HG03066 (cell line): ENCODE data around the gene CCL8.

Experiments used
- ATAC-seq: cut with Tn5 transposase; IDR thresholded peaks from one replicate; pipeline ENCODE4 v1.9.1; 2021; ENCODE audit warnings: low read depth; ENCODE audit not compliant: unreplicated experiment

CCL8 gene

DNA sequence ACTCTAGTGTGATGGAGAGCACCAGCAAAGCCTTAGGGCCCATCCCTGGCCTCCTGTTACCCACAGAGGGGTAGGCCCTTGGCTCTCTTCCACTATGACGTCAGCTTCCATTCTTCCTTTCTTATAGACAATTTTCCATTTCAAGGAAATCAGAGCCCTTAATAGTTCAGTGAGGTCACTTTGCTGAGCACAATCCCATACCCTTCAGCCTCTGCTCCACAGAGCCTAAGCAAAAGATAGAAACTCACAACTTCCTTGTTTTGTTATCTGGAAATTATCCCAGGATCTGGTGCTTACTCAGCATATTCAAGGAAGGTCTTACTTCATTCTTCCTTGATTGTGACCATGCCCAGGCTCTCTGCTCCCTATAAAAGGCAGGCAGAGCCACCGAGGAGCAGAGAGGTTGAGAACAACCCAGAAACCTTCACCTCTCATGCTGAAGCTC is at the start of gene CCL8:
Gene CCL8 (plus strand): TSS at position 397 of the 445 bp plus-strand sequence. CDS start 67 bp downstream, outside the sequence.
- no peak for ATAC-seq

DNA sequence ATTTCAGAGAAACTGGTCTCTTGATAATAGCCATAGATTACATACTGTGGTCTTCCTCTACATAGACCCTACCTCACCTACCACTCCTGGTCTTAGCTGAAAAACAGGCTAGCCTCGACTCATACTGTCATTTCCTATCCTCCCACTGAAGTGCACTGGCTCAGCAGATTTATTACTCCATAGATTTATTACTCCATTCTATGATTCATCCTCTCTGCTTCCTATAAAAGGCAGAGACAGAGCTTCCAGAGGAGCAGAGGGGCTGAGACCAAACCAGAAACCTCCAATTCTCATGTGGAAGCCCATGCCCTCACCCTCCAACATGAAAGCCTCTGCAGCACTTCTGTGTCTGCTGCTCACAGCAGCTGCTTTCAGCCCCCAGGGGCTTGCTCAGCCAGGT is 49.3 kb upstream of the CCL8 start, which contains the start of gene CCL7:
Gene CCL7 (plus strand): TSS at position 253 of the 400 bp plus-strand sequence. CDS start 70 bp downstream, at position 323.
- no peak for ATAC-seq

DNA sequence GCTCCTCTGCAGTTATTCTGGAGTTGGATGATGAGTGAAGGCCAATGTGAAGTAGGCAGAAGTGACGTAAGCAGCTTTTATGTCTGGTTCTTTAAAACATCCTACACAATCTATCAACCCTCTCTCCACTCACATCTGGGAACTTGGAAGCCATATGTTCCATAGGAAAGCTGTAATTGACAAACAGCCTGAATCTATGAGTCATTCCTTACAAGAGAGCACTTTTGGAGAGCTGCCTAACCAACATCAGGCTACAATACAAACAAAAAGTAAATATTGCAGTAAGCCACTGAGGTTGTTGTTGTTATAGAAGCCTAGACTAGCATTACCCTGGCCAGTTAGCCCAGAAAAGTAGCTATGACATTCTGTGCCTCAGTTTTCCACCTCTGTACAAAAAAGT is 43.4 kb upstream of the CCL8 start:
- ATAC-seq = no peak

DNA sequence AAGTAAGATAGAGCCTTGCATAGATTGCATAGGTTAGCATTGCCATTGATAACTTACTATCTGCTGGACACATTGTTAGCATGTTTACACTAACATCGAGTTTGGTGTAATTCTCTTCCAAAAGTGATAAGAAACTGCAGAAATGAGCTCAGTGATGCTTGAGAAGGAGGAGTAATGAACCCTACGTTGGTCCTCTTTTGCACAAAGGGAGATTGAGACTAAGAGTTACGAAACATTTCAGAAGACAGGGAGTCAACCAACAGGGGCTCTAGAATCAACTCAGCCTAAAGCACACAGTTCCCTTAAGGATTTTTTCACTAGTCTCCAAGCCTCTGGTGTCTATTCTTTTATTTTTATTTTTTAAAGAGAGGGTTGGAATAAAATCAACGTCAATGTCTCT is 42.4 kb upstream of the CCL8 start:
- no peak for ATAC-seq

DNA sequence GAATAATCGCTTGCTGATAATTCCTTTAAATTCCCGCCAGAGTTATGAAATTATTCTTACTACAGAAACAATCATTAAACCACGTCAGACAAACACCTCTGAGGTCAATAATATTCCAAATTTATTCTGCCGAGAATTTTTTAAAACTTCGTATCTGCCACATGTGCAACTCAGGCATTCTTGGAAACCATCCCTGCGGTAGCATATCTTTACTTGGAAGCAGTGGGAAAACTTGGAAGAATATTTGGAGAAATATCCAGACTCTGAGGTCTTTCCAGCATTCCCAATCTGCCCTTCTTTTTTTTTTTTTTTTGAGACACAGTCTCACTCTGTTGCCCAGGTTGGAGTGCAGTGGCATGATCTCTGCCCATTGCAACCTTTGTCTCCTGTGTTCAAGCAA is 35.7 kb upstream of the CCL8 start:
- ATAC-seq = no peak

DNA sequence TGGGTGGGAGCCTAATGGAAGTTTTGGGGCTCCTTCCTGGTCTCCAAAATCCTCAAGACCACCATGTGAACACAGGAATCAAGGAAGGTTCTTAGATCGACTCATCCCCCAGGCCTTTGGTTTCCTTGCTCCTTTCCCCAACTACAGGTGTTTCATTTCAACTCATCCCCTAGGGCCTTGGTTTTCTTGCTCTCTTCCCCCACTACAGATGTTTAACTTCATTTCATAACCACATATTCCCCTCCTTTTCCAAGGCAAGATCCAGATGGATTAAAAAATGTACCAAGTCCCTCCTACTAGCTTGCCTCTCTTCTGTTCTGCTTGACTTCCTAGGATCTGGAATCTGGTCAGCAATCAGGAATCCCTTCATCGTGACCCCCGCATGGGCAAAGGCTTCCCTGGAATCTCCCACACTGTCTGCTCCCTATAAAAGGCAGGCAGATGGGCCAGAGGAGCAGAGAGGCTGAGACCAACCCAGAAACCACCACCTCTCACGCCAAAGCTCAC is 33.9 kb upstream of the CCL8 start, which contains the start of gene CCL11:
Gene CCL11 (plus strand): TSS at position 457 of the 507 bp plus-strand sequence. CDS start 67 bp downstream, outside the sequence.
- ATAC-seq = no peak

DNA sequence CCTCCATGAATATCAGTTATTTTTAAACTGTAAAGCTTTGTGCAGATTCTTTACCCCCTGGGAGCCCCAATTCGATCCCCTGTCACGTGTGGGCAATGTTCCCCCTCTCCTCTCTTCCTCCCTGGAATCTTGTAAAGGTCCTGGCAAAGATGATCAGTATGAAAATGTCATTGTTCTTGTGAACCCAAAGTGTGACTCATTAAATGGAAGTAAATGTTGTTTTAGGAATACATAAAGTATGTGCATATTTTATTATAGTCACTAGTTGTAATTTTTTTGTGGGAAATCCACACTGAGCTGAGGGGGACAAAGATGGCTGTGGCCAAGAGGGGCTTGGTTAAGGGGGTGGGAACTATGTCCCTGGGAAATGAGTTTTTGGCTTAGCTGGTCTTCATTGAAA is 31.4 kb upstream of the CCL8 start:
- no peak for ATAC-seq

DNA sequence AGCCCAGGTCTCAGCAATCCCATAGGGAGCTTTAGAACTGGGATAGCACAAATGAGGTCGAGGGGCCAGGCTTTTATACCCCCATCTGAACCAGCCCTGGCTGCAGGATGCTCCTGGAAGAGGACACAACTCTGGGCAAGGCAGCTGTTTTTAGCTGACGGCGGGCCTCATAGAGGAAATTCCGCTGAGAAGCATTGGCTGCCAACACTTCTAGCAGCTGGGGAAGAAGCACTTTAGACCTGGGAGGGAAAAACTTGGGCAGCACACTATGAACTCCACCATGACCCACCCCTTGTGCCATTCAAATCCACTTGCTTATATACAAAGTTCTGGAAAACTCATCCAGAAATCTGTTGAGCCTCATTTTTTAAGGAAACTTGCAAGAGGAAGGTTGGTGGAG is 28.6 kb upstream of the CCL8 start:
- ATAC-seq = no peak

DNA sequence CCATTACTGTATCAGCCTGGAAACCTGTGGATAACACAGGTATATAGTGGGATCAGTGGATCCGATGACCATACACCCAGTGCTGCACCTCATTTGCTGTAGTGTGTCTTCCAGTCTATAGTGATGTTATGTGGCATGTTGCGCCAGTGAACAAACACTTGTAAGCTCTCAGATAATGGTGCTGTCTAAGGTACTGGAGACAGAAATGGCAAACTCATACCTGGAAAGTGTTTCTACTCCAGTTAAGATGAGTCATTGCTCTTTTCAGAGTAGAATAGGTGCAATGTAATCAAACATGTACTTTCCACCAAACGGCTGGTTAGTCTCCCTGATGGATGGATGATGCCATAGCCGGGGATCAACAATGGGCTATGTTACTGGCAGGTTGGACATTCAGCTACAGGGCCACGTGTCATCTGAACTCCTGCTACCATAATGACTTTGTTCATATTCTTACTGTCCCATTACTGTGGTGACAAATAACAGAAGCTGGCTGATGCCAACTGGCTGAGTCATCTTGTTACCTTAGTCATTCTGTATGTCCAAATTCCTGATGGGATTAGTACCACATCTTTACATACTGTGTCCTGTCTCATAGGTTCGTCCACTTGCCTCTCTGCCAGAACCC is 27.4 kb upstream of the CCL8 start:
- ATAC-seq = no peak

DNA sequence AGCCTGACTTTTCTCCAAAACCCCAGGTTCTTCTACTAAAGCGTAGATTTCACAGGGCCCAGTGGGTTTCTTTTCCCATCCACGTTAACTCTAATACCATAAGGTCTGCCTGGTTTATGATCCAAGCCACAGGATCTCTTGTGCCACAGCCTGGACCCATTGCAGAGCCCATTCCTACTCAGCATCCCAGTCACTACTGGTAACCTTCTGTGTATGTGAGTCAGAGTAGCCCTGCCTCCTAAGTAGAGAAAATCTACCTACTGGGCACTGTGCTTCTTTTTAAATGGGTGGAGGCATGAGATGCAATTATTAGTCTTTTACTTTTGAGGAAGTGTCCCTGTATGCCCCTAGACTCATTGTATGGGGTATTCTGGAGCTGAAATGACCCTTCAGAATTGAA is 20.2 kb upstream of the CCL8 start:
- ATAC-seq = no peak

DNA sequence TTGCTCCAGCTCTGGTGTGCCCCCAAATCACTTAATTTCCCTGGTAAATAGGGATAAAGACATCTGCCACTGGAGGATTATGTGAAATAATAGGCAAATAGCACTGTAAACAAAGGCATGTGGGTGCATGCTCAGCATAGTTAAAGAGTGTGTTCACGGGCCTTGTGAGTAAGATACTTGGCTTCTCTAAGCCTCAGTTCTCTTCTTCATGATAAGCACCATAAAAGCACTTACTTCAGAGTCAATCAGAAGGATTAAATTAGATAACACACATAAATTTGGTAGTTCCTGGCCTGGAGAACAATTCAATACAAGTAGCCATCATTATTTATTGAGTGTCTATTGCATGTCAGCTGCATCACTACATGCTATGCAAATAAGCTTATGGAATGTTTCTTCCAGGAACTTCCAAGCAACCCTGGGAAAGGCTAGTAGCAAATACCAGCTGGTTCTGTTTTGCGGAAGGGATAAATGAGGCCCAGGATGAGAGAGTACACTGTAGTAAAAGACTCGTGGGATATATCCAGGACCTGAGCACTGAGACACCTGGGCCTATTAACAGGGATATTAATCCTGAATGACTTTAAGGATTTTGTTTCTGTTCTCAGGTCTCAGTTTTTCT is 19.2 kb upstream of the CCL8 start:
- no peak for ATAC-seq

DNA sequence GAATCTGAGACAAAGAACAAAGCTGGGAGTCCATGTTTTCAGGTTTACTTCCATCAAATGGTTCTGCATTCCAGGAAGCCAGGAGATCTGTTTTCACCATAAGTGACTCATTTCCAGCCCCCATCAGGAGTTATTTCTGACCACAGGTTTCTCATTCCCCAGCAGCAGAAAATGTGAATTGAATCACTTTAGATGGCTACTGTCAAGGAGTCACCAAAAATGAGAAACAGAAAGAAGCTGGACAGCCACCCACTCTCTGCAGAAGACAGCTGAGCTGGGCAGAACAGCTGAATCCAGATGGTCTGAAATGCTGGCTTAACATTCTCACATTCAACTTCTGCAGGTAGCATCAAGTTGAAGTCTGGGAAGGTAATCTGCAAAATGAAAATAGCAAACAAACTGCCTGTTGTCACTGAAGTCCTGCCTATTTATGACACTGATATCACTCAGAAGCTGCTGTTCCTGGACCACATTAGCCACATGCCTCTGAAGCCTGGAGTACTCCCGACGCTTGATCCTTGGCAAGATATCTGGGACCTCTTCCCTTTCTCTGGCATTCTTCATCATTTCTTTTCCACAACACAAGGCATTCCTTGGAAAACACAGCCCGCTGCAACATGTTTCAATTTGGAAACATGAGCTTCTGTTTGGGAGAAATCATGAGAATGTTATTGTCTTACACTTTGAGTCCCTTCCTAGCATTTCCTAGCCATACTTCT is 18.4 kb upstream of the CCL8 start:
- ATAC-seq = no peak

DNA sequence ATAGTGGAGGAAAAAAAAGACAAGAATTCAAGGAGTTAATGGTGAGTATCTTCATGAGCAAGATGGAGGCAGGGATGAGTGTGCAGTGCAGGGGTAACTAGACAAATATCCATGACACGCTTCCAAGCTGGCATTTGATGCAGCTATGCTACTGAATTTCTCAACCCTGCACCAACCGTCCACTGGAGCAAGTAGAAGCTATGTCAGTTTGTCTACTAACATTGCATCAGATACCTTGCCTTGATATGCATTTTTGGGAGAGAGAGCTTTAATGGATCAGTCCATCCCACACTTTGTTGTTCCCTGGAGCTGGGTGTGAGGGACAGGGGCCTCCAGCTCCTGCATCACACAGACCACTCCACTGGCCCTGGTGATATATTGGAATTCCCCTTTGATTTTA is 17.2 kb upstream of the CCL8 start:
- ATAC-seq = no peak

DNA sequence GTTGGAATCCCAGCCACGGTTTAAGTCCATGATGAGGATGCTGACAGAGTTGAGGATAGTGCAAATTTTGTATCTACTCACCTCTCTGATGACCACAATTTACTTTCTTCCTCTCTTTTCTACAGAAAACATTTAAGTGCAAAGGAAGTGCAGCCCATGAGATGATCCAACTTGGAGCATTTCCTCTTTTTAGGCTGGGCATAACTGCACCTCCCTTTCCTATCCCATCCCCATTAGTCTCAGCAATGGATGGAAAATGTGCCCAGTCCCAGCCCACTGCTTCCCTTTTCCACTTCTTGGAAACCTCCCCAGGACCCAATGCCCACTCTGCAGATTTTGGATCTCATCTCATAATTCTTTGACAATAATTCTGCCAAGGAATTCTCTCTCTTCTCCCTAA is 16.6 kb upstream of the CCL8 start:
- ATAC-seq = no peak

DNA sequence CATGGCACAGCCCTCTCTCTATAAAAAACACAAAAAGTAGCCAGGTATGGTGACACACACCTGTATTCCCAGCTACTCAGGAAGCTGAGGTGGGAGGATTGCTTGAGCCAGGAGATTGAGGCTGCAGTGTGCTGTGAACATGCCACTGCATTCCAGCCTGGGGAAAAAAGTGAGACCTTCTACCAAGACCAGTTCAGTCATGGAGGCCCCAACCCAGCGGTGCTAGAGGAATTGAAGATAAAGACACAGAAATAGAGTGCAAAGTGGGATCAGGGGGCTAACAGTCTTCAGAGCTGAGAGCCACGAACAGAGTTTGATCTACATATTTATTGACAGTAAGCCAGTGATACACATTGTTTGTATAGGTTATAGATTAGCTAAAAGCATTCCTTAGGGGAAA is 15.6 kb upstream of the CCL8 start:
- ATAC-seq = no peak

DNA sequence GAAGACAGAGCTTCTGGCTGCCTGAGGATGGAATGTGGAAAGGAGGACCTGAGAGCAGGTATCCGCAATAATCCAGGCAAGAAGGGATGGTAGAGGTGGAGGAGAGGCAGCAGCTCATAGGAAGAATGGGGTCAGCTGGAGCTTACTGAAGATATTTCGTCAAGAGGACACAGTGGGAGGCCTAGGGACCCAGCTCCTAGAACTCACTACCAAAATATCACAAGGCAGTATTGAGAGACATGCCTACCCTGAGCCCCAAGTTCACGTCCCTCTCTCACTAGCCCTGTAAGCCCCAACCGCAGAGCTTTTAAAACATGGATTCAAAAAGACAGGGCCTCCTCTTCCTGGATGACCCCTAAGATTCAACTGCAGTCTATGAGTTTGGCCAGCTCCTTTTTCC is 14.2 kb upstream of the CCL8 start:
- ATAC-seq = no peak

DNA sequence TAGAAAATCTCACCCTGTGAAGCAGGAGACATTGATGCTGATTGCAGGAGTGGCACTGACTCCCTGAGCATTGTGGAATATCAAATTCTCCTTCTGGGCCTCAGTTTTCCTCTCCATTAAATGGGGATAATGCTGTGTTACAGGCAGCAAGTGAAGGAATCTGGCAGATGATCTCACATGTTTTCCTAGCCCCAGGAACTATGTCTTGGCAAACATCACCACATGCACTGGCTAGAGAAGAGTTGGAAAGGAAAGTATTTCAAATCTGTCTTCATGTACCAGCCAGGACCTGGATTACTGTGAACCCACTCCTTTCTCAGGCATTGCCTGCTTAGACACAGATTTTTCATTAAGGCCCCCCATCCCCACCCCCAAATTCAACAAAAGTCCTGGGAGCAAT is 13.6 kb upstream of the CCL8 start:
- no peak for ATAC-seq

DNA sequence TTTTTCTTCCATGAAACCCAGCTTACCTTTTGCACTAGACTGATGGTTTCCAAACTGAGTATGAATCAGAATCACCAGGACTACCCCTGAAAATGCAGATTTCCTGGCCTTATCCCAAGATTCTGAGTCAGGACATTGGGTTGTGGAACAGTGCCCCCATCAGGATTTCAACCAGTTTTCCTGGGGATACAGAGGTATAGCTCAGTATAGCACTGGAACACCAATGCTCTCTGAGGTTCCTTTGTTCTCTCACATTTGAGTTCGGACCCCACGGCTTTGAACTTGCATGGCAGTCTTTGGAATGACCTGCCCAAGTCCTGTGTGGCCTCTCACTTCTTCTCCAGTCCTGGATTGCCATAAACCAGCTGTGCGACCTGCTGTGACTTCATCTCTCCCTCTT is 12.8 kb upstream of the CCL8 start:
- ATAC-seq = no peak

DNA sequence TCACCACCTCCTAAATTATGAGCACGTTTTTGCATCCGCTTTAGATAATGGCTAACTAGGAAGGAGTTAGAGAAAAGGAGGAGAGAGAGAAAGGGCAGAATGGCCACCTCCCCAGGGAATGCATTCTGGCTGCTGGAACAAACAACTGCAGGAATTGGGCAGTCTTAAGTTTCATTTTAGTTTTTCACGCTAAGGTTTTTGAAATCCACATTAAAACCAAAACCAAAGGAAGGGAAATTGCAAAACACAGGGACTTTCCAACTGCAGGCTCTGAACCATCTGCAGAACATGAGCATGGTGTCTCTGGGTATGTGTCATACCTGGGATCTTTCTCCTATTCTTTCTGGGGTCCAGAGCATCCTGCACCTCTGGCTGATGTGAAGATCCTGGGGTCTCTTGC is 12.1 kb upstream of the CCL8 start:
- ATAC-seq = no peak

DNA sequence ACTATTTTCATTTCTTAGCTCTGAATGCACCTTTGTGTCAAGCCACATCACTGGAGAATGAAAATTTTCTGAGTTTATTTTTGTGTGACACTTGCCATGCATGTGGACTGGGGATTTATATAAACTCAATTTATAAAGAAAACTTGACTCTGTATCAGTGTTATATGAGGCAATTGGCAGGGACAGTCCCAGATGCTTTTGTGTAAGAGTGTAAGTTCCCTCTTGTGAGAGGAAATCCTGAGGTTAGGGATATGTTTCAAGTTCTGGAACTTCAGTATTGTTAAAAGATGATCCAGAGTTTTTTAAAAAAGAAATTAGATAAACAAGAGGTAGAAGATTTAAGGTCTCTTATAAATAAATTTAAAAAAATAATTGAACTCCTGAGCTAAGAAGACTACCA is 10.9 kb upstream of the CCL8 start:
- no peak for ATAC-seq

DNA sequence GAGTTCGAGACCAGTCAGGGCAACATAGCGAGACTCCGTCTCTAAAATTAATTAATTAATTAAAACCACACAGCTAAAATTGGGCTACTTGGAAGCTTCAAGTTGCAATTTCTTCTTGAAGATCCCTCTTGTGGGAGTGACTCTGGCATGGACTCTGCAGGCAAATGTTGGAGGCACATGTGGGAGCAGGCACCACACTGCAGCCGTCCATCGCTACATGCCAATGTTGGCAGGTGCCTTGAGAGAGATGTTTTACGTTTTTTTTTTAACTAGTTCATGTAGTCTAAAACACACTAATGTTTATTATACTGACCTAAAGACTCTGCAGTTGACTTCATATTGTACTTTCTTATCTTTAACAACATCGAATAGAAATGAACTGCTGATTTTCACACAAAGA is 7.9 kb upstream of the CCL8 start:
- ATAC-seq = no peak

DNA sequence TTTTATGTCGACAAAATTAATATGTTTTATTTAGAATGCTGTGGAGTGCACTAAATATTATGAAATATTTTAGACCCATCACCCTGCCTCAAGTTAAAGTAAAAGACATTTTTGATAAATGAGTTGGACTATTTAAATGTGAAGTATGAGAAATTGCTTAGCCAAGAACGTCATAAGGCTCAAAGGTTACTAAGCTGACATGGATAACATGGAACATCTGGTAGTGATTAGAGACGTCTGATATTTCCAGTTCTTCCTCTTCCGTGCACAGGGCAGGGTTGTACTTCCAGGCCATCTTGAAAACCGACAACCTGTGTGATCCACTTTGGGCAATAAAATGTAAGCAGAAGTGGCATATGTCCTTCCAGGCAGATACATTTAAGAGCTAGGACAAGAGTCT is 7.2 kb upstream of the CCL8 start:
- no peak for ATAC-seq
